ENCODE measurements around the gene DLK1. TPM values are rescaled to one million over a fixed set of nuclear protein-coding genes. Genes with fewer than 3 reads are reported as not detected.

The DLK1 gene
- not detected for total RNA-seq
- 0.17 TPM for polyA plus RNA-seq (ENCODE audit: insufficient read depth, low read depth, low replicate concordance)
- long read RNA-seq, donor 1, full-length matches to known transcripts: 5 of 5 reads
- long read RNA-seq, donor 1, partial matches to known transcripts: 0 of 5 reads
- long read RNA-seq, donor 1, other reads (novel, unspliced or antisense): 0 of 5 reads
- long read RNA-seq, donor 2, full-length matches to known transcripts: 4 of 4 reads
- long read RNA-seq, donor 2, partial matches to known transcripts: 0 of 4 reads
- long read RNA-seq, donor 2, other reads (novel, unspliced or antisense): 0 of 4 reads
- long read RNA-seq, donor 3, full-length matches to known transcripts: 9 of 9 reads
- long read RNA-seq, donor 3, partial matches to known transcripts: 0 of 9 reads
- long read RNA-seq, donor 3, other reads (novel, unspliced or antisense): 0 of 9 reads
- long read RNA-seq, donor 4, full-length matches to known transcripts: 4 of 4 reads
- long read RNA-seq, donor 4, partial matches to known transcripts: 0 of 4 reads
- long read RNA-seq, donor 4, other reads (novel, unspliced or antisense): 0 of 4 reads
- long read RNA-seq, donor 5: 0 reads
- long read RNA-seq, donor 6, full-length matches to known transcripts: 2 of 2 reads
- long read RNA-seq, donor 6, partial matches to known transcripts: 0 of 2 reads
- long read RNA-seq, donor 6, other reads (novel, unspliced or antisense): 0 of 2 reads
- long read RNA-seq, donor 7: 0 reads
- long read RNA-seq, donor 8, full-length matches to known transcripts: 6 of 6 reads
- long read RNA-seq, donor 8, partial matches to known transcripts: 0 of 6 reads
- long read RNA-seq, donor 8, other reads (novel, unspliced or antisense): 0 of 6 reads
- long read RNA-seq, donor 9, full-length matches to known transcripts: 2 of 2 reads
- long read RNA-seq, donor 9, partial matches to known transcripts: 0 of 2 reads
- long read RNA-seq, donor 9, other reads (novel, unspliced or antisense): 0 of 2 reads
- long read RNA-seq, donor 10, full-length matches to known transcripts: 11 of 11 reads
- long read RNA-seq, donor 10, partial matches to known transcripts: 0 of 11 reads
- long read RNA-seq, donor 10, other reads (novel, unspliced or antisense): 0 of 11 reads

GRCh38 chr14:100726550-100727085 lies at the start of gene DLK1:
DLK1 (plus strand) TSS chr14:100726892; CDS start chr14:100727069, 177 bp downstream.
- no peak within 1 kb of the TSS for H3K4me3 ChIP-seq (ENCODE audit: low read length in 3 of 3)
- intact Hi-C loops (cut with DNase I): no loop called here
- no peak within 1 kb of the TSS for H3K9ac ChIP-seq (ENCODE audit: low read length in 3 of 3)
- TF ChIP-seq CTCF (IDR thresholded peaks at IDR 0.05; ENCODE audit: borderline replicate concordance, extremely low read depth, insufficient read depth): no peak
- peaks cover 26% of the 10 kb centered on the region for H3K27me3 ChIP-seq (ENCODE audit: control insufficient read depth, insufficient read depth, low read length)
- H3K27ac ChIP-seq (ENCODE audit: low read depth in 2 of 2, low read length in 2 of 2): no peak within 1 kb of the TSS
- no peaks in the 10 kb centered on the region for H3K9me3 ChIP-seq (ENCODE audit: control insufficient read depth in 2 of 3, insufficient read depth in 1 of 3, low read length in 3 of 3)
- peak in 2 of 5 donors; percentile 51 to 53 for DNase-seq
- no peaks in the 10 kb centered on the region for H3K36me3 ChIP-seq (ENCODE audit: control insufficient read depth in 2 of 3, insufficient read depth in 3 of 3, low read length in 3 of 3)
- no peak for FAIRE-seq
- H3K4me1 ChIP-seq (ENCODE audit: control insufficient read depth in 2 of 3, insufficient read depth in 2 of 3, low read depth in 1 of 3, low read length in 3 of 3): no peaks in the 10 kb centered on the region

- no peaks in the 10 kb centered on the region for H3K36me3 ChIP-seq (ENCODE audit: control insufficient read depth in 2 of 3, insufficient read depth in 3 of 3, low read length in 3 of 3)
- FAIRE-seq: no peak
- DNase-seq: peak in 3 of 5 donors; percentile 75 to 93 (median 86)
- intact Hi-C loops (cut with DNase I): no loop called here
- TF ChIP-seq CTCF (IDR thresholded peaks at IDR 0.05; ENCODE audit: borderline replicate concordance, extremely low read depth, insufficient read depth): no peak
- no peaks in the 10 kb centered on the region for H3K27me3 ChIP-seq (ENCODE audit: control insufficient read depth, insufficient read depth, low read length)
- H3K9me3 ChIP-seq (ENCODE audit: control insufficient read depth in 2 of 3, insufficient read depth in 1 of 3, low read length in 3 of 3): no peaks in the 10 kb centered on the region
- H3K4me1 ChIP-seq (ENCODE audit: control insufficient read depth in 2 of 3, insufficient read depth in 2 of 3, low read depth in 1 of 3, low read length in 3 of 3): peaks cover 6 to 32% (median 17%) of the 10 kb centered on the region in 3 donors
- peak overlapping the region in 1 of 2 donors; percentile 63 for H3K27ac ChIP-seq (ENCODE audit: low read depth in 2 of 2, low read length in 2 of 2)
- H3K4me3 ChIP-seq (ENCODE audit: low read length in 3 of 3): no peak overlapping the region
- no peak overlapping the region for H3K9ac ChIP-seq (ENCODE audit: low read length in 3 of 3)
These were observed 49.5 kb upstream of the DLK1 start for GRCh38 chr14:100677152-100677551.

DNA sequence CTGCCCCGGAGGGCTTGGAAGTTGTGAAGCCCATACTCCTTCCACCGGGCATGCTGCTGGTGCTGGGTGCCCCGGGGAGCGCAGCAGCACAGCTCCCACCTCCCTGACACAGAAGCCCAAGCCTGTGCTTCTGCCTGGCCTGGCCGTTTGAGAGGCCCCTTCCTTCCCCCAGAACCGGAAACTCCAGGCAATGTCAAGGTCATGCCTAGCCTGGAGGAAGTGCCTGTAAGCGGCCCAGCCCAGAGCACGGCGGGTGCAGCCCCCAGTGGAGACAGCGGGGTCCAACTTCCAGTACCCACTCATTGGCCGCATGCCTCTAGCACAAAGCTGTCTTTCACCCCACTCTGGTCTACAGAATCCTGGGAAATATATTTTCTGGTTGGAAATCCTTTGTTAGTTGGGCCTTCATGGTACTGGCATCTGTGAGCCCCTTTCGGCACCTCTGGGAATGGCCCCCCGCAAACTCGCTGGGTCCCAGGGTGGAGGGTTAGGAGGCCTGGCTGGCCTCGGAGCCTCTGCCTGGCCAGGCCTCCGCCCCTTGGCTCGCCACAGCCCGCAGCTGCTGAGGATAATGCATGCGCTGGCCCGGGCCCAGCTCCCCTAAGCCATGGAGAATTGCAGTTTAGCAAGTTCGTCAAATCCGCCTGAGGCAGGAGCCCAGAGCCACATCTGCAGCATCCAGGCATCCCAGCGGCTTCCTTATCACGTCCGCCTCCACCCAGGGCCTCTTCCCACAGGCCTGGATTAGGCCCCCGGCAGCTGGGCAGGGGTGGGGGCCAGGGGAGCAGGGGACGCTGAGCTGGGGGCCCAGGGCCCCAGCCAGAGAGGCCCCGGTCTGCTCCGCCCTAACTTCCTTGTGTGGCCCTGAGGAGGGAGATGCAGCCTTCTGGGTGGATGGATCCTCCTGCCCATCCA lies 48.9 kb upstream of the DLK1 start:
- no peaks in the 10 kb centered on the region for H3K9me3 ChIP-seq (ENCODE audit: control insufficient read depth in 2 of 3, insufficient read depth in 1 of 3, low read length in 3 of 3)
- DNase-seq (peak in 4 of 5 donors; percentile 82 to 95 (median 88)), FAIRE-seq (no peak)
- no peak for TF ChIP-seq CTCF (IDR thresholded peaks at IDR 0.05; ENCODE audit: borderline replicate concordance, extremely low read depth, insufficient read depth)
- H3K9ac ChIP-seq (ENCODE audit: low read length in 3 of 3): no peak overlapping the region
- no peak overlapping the region for H3K4me3 ChIP-seq (ENCODE audit: low read length in 3 of 3)
- peaks cover 6 to 32% (median 17%) of the 10 kb centered on the region in 3 donors for H3K4me1 ChIP-seq (ENCODE audit: control insufficient read depth in 2 of 3, insufficient read depth in 2 of 3, low read depth in 1 of 3, low read length in 3 of 3)
- H3K36me3 ChIP-seq (ENCODE audit: control insufficient read depth in 2 of 3, insufficient read depth in 3 of 3, low read length in 3 of 3): no peaks in the 10 kb centered on the region
- intact Hi-C loops (cut with DNase I): no loop called here
- no peaks in the 10 kb centered on the region for H3K27me3 ChIP-seq (ENCODE audit: control insufficient read depth, insufficient read depth, low read length)
- H3K27ac ChIP-seq (ENCODE audit: low read depth in 2 of 2, low read length in 2 of 2): peak overlapping the region in 1 of 2 donors; percentile 63

All from kidney (tissue), 22 donors.